GM11168 (cell line): Measurements from ENCODE around the gene TNIK.
"Not testable (repeated sequence)": the region's sequence is repeated elsewhere in the genome, so short reads cannot be mapped to it uniquely, and the experiment has no call there.

Source experiments
- in situ Hi-C: fragments of 300-500 bp; cut with MboI; formaldehyde crosslinking; loops from one replicate; pipeline ENCODE4 v1.12.0; 2022; ENCODE audit warnings: low sequenced_read_pairs; ENCODE audit not compliant: unreplicated experiment

TNIK gene

GRCh38 chr3:171127611-171128010 lies 332.6 kb downstream of the TNIK start:
- in situ Hi-C loops, result no loop called here

DNA sequence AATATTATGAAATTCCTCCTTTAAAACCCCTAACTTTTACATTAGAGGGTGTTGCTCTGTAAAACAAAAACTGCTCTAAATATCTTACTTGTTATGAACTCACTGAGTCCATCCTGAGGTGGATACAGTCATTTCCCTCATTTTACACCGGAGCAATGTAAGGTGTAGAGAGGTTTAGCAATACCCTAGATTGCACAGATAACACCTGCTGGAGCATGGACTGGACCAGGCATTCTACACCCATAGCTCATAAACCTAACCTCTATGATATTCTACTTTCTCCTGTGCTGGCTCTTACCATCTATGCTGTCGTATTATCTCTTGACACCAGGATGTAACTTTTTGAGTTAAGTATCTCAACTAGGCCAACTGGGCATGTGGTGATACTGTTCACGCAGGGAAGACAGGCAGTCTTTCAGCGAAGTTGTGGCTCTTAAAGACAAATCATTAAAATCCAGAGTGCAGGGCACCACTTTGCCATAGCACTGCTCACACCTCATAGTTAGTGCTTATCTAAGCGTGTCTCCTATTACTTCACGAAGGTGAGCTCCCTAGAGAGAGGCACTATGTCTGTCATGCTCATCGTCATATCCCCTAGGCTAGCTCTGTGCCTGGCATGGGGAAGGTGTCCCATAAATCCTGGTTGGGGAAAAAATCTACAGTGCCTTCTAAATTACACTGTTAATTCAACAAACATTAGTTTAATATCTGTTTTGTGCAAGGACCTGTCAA lies 333.6 kb downstream of the TNIK start:
- in situ Hi-C loops, result no loop called here

GRCh38 chr3:171125010-171125409 lies 335.2 kb downstream of the TNIK start:
- in situ Hi-C loops, result no loop called here

DNA sequence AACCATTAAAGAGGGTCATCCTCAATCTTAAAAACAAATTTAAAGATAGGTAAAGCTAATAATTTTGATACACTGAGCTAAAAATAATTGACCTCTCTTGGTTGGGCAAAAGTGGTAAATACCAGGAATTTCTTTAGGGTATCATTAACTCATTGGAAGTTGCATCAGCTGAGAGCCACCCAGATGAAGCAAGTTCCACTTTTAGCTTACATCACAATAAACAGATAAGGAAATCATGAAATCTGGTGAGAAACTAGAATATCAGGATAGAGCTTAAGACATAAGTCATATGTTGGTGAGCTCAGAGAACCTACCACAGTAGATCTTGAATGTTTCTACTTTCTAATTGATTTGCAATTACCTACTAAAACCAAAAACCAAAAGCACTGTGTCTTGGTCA lies 336.3 kb downstream of the TNIK start:
- in situ Hi-C loops, result no loop called here

DNA sequence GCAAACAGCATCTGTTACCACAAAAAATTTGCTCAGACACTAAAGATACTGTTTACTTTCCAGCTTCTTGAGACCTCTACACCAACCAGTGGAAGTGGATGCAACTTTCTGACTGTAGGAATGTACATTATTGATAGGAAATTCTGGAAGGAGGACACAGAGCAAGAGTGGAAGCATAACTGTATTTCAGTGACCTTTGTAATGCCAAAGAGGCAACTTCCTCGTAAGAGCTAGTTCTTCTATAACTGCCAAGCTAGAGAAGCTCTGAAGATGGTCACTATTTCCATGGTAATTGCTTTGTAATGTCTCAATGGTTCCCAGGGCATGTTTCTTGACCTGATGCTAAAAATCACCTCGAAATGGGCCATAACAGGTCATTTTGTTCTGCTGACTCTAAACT lies 337.3 kb downstream of the TNIK start:
- in situ Hi-C loops, result no loop called here

DNA sequence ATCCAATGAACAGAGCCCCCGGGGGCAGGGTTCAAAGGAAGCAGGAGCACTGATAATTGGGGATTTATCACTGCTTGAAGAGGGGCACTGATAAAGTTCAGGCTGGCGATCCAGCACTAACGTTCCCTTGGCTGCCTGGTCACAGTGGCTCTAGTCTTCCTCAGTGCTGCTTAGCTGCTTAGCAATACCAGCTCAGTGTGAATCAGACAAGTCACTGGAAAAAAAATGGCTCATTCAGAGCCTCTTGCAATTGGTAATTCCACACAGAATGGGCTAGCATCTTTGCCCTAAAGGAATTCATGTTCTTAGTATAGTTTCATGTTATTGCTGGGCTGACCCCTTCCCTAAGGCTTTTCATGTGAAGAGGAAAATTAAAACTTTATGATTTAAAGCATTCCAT lies 338.0 kb downstream of the TNIK start:
- in situ Hi-C loops, result no loop called here

- in situ Hi-C loops, result no loop called here
These were observed 338.4 kb downstream of the TNIK start for GRCh38 chr3:171121801-171122200.

- in situ Hi-C loops, result not testable (repeated sequence)
These were observed 340.8 kb downstream of the TNIK start for GRCh38 chr3:171119402-171119801.

- in situ Hi-C loops, result not testable (repeated sequence)
These were observed 341.2 kb downstream of the TNIK start for GRCh38 chr3:171118993-171119392.

DNA sequence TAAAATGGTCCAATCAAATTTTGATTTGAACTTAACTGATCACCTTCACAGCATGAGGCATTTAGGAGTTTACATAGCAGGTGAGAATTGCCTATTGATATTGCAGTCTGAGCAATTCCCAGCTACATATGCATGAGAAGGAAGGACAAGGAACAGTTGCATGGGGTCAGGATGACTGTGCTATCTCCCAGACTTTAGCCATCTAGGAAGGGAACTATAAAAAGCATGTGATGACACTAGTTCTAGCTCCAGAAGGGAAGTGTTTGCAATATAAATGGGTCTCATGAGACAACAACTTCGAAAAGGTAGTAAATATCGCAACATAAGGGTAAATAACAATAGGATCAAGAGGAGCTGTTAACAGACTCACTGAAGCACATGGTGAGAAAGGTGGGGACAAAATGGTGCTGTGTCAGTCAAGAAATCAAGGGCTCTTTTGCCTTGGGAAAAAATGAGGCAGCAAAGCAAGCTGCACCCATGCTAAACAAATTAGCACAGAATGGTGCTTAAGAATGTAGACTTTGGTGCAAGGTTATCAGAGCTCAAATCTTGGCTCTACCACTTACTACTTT lies 343.3 kb downstream of the TNIK start:
- in situ Hi-C loops, result no loop called here

DNA sequence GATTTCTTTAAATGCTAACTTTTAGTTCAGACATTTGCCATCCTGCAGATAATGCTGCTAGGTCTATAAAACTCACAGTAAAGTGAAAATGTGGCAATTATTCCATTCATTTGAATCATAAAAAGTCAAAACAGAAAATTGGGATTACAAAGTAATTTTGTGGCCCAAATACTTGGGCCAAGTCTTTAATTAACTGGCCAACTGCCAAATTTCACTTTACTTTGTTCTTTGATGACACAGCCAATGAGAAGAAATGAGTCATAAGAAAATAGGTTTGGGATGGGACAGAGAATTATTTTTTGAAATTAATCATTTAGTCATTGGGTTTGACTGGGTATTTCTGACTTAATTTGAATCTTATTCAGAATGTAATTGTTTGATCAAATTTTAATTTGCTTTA lies 343.8 kb downstream of the TNIK start:
- in situ Hi-C loops, result no loop called here

- in situ Hi-C loops, result no loop called here
These were observed 344.5 kb downstream of the TNIK start for GRCh38 chr3:171115667-171116066.

DNA sequence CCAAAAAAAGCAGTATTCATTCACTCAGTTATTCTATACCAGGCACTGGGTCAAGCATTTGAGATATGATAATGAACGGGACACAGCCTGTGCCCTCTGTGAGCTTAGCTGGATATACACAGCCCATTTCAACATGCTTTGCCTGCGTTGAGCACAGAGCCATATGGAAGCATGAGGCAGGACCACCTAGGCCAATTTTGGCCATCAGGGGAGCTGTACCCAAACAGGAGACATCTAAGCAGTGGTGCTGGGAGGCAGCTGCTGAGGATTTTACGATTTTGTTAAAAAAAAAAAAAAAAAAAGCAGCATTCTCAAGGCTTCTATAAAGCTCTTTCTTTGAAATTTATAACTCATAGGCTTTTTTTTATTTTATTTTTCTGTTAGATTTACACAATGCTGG lies 346.5 kb downstream of the TNIK start:
- in situ Hi-C loops, result no loop called here

DNA sequence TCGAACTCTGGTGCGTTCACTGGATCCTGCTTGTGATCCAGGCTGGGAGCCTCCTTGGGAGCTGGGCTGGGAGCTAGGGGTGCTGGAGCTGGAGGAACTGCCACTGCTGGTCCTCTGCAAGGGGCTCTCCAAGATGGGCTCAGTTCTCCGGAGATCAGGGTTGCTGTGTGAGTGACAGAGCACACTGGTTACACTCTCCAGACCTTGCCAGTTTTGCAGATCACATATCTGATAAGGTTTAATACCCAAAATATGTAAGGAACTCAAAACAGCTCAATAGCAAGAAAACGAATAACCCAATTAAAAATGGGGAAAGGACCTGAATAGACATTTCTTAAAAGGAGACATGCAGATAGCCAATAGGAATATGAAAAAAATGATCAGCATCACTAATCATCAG lies 349.5 kb downstream of the TNIK start:
- in situ Hi-C loops, result no loop called here

DNA sequence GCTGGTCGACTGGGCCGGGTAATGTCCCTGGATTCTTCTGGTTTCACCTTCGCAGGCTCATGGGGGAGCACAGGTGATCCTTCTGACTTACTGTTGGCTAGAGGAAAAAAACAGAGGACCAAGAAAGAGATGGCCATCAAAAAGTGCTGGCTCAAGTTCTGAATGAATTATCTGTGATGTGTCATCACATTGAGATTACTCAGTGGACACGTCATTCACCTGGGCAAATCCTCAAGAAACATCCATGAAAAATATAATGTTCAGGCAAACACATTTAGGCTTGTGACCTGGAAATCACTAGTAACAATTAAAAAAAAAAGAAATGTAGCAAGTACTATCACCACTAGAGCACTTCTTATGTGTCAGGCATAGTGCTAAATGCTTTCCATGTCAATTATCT lies 352.1 kb downstream of the TNIK start:
- in situ Hi-C loops, result no loop called here

GRCh38 chr3:171103185-171103584 lies 357.0 kb downstream of the TNIK start:
- in situ Hi-C loops, result no loop called here

GRCh38 chr3:171101982-171102641 lies 358.1 kb downstream of the TNIK start:
- in situ Hi-C loops, result no loop called here

- in situ Hi-C loops, result no loop called here
These were observed 360.3 kb downstream of the TNIK start for GRCh38 chr3:171099911-171100310.

DNA sequence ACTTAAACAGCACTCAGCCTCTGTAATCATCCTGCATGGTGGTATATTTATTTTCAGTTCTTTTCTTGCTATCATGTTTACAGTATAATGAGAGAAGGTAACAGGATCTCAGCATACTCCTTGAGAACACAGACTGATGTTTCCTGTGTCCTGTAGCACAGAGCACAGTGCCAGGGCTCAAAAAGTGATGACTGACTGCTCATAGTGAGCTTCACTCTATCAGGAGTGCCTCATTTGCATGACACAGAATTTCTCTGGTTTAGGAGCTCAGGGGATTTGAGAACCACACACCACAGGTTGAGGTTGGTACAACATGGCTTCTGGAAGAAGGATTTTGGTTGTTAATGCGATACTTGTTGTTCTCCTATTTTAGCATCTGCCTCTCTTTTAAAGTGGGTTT lies 365.1 kb downstream of the TNIK start:
- in situ Hi-C loops, result no loop called here

DNA sequence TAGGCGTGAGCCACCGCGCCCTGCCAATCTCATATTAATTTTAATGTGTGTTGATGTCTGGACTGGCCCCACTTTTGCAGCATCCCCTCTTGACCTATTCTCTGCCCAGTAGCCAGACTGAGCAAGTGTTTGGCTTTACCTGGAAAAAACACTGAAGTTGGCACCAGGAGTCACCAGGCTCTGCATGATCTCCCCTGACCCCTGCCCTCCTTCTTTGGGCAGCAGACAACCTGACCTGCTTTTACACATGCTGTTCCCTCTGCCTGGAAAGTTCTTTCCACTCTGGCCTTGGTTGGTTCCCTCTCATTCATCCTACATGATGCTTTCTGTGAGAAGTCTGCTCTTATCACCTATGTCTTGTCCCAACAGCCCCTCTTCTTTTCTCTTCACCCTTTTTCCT lies 365.8 kb downstream of the TNIK start:
- in situ Hi-C loops, result no loop called here

- in situ Hi-C loops, result no loop called here
These were observed 366.7 kb downstream of the TNIK start for GRCh38 chr3:171093462-171093861.

DNA sequence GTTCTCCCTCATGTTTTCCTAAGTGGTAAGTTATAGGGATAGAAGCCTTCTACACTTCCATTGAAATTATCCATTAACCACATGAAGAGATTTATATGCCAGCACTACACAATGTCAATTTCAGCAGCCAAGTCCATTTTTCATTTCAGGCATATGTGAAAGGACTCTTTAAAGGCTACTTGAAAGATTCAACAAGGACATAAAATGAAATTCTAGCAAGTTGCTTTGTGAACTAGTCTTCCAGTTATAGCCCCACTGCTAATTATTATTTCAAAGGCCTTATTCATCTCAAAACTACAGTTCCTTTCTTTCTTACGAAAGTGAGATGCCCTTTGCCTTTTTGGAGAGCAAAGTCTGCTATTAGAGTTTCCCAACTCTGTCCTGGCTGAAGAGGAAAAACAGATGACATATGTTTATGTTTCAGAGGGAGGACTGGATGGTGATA lies 367.7 kb downstream of the TNIK start:
- in situ Hi-C loops, result no loop called here
